Osteoblast (primary cell): ENCODE results near the gene MORN4. TPM values are rescaled to one million over a fixed set of nuclear protein-coding genes. Genes with fewer than 3 reads are reported as not detected.

Experiments used
- DNase-seq: peaks from one replicate; pipeline ENCODE4 v3.0.0; 2011; ENCODE audit warnings: low spot score, mixed read lengths; ENCODE audit not compliant: insufficient read length; ENCODE audit errors: missing footprints
- H2AFZ ChIP-seq: 2 replicates; pipeline ENCODE4 v1.6.0; 2011; ENCODE audit warnings: mild to moderate bottlenecking, low read length
- H3K27ac ChIP-seq: 2 replicates; pipeline ENCODE4 v1.5.1; 2011; ENCODE audit warnings: mild to moderate bottlenecking, low read depth, low read length, moderate library complexity
- H3K27me3 ChIP-seq: 2 replicates; pipeline ENCODE4 v1.6.0; 2012; ENCODE audit warnings: mild to moderate bottlenecking, control low read depth, inconsistent platforms, low read length, moderate library complexity; ENCODE audit not compliant: insufficient read depth
- H3K36me3 ChIP-seq: 2 replicates; pipeline ENCODE4 v1.5.1; 2011; ENCODE audit warnings: mild to moderate bottlenecking, low read length, control low read depth, moderate library complexity; ENCODE audit not compliant: insufficient read depth
- H3K4me1 ChIP-seq: 2 replicates; pipeline ENCODE4 v1.5.1; 2011; ENCODE audit warnings: mild to moderate bottlenecking, low read length, control low read depth, moderate library complexity; ENCODE audit not compliant: insufficient read depth
- H3K4me2 ChIP-seq: 2 replicates; pipeline ENCODE4 v1.6.0; 2011; ENCODE audit warnings: mild to moderate bottlenecking, low read length; ENCODE audit not compliant: insufficient read depth
- H3K4me3 ChIP-seq: fragments of 200-600 bp; sonication (generic); 3 replicates; pipeline ENCODE4 v1.5.1; 2012; ENCODE audit warnings: mild to moderate bottlenecking, low read length, inconsistent platforms; ENCODE audit not compliant: insufficient read depth
- H3K79me2 ChIP-seq: 2 replicates; pipeline ENCODE4 v1.6.0; 2012; ENCODE audit warnings: mild to moderate bottlenecking, low read length, control low read depth, inconsistent platforms; ENCODE audit not compliant: insufficient read depth
- H3K9me3 ChIP-seq: 2 replicates; pipeline ENCODE4 v1.5.1; 2011; ENCODE audit warnings: low read depth, low read length, control low read depth
- H4K20me1 ChIP-seq: 2 replicates; pipeline ENCODE4 v1.6.0; 2012; ENCODE audit warnings: mild to moderate bottlenecking, low read length, control low read depth; ENCODE audit not compliant: insufficient read depth
- total RNA-seq: library from RNA; depleted of rRNA; stranded (reverse); fragments of >200 nt; gene quantifications from 2 replicates; pipeline ENCODE4 v1.2.3, GENCODE V29; 2012
- TF ChIP-seq, protein P1 (sequence below): IDR thresholded peaks from 2 replicates; pipeline ENCODE4 v1.5.1; 2011; ENCODE audit warnings: mild to moderate bottlenecking, low read depth, low read length, moderate library complexity; ENCODE audit errors: extremely low read depth

The MORN4 gene
- total RNA-seq, 1 donor = 4.0 TPM

DNA sequence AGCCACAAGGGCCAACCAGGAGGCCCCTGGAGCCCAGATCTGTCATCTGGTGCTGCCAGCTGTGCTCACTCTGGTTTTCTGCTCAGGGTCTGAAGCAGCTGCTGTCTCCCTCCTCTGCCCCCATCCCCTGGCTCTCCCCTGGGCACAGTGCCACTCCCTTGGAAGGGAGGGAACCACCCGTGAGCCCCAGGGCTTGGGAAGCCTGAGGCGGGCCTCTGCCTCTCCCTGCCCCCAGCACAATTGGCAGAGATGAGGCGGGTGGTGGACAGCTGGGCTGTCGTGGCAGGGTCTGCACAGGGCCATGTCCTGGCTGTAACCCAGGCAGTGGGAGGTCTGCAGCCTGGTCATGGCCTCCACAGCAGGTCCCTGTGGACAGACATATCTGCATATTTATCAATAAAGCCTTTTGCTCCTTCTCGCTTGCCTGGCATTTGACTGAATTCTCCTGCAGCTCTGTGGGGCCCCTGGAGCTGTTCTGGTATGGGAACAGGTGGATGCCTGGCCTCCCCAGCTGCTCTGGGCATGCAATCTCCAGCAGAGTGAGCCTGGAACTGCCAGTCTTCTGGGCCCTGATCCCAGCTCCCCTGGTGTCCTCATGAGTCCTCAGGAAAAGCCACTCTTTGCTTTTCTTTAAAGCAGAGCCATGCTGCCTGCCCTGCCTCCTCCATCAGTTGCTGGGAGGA is 62.4 kb downstream of the MORN4 start:
- TF ChIP-seq, protein P1, sequence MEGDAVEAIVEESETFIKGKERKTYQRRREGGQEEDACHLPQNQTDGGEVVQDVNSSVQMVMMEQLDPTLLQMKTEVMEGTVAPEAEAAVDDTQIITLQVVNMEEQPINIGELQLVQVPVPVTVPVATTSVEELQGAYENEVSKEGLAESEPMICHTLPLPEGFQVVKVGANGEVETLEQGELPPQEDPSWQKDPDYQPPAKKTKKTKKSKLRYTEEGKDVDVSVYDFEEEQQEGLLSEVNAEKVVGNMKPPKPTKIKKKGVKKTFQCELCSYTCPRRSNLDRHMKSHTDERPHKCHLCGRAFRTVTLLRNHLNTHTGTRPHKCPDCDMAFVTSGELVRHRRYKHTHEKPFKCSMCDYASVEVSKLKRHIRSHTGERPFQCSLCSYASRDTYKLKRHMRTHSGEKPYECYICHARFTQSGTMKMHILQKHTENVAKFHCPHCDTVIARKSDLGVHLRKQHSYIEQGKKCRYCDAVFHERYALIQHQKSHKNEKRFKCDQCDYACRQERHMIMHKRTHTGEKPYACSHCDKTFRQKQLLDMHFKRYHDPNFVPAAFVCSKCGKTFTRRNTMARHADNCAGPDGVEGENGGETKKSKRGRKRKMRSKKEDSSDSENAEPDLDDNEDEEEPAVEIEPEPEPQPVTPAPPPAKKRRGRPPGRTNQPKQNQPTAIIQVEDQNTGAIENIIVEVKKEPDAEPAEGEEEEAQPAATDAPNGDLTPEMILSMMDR = no peak
- peaks cover 2% of the 10 kb centered on the region for H3K79me2 ChIP-seq
- H3K9me3 ChIP-seq = no peaks in the 10 kb centered on the region
- no peak for DNase-seq
- H3K4me1 ChIP-seq = peaks cover 20% of the 10 kb centered on the region
- no peak overlapping the region for H3K4me2 ChIP-seq
- H2AFZ ChIP-seq = no peak overlapping the region
- no peak overlapping the region for H3K4me3 ChIP-seq
- no peak overlapping the region for H3K27ac ChIP-seq
- H3K36me3 ChIP-seq = peaks cover 12% of the 10 kb centered on the region
- no peaks in the 10 kb centered on the region for H4K20me1 ChIP-seq
- H3K27me3 ChIP-seq = no peaks in the 10 kb centered on the region

DNA sequence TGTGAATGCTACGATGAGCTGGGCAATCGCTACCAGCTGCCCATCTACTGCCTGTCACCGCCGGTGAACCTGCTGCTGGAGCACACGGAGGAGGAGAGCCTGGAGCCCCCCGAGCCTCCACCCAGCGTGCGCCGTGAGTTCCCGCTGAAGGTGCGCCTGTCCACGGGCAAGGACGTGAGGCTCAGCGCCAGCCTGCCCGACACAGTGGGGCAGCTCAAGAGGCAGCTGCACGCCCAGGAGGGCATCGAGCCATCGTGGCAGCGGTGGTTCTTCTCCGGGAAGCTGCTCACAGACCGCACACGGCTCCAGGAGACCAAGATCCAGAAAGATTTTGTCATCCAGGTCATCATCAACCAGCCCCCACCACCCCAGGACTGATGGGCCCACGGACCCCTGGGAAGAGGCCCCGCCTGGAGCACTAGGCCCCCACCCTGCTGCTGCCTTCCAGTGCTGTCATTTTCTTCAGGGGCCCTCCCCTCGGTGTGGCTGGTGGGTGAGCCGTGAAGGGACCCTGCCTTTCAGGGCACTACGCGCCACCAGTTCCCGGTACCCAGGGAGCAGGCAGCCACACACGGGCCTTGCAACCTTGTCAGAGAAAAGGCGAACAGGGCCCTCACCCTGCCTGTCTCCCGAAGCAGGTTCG is 63.0 kb downstream of the MORN4 start:
- DNase-seq = no peak
- Histone ChIP-seq H3K4me3 (no peak overlapping the region), H3K36me3 (peaks cover 12% of the 10 kb centered on the region), H3K4me1 (peaks cover 20% of the 10 kb centered on the region), H3K27me3 (no peaks in the 10 kb centered on the region), H4K20me1 (no peaks in the 10 kb centered on the region), H3K4me2 (no peak overlapping the region), H2AFZ (no peak overlapping the region), H3K27ac (no peak overlapping the region), H3K9me3 (no peaks in the 10 kb centered on the region), H3K79me2 (peaks cover 2% of the 10 kb centered on the region)
- TF ChIP-seq, protein P1 = no peak

GRCh38 chr10:97567891-97568290 is 65.4 kb downstream of the MORN4 start:
- Histone ChIP-seq H4K20me1 (no peaks in the 10 kb centered on the region), H3K36me3 (peaks cover 12% of the 10 kb centered on the region), H3K27ac (no peak overlapping the region), H3K9me3 (no peaks in the 10 kb centered on the region), H2AFZ (no peak overlapping the region), H3K4me3 (no peak overlapping the region), H3K4me2 (no peak overlapping the region), H3K4me1 (peaks cover 7% of the 10 kb centered on the region), H3K27me3 (no peaks in the 10 kb centered on the region), H3K79me2 (peaks cover 6% of the 10 kb centered on the region)
- TF ChIP-seq, protein P1 = no peak
- DNase-seq = no peak

DNA sequence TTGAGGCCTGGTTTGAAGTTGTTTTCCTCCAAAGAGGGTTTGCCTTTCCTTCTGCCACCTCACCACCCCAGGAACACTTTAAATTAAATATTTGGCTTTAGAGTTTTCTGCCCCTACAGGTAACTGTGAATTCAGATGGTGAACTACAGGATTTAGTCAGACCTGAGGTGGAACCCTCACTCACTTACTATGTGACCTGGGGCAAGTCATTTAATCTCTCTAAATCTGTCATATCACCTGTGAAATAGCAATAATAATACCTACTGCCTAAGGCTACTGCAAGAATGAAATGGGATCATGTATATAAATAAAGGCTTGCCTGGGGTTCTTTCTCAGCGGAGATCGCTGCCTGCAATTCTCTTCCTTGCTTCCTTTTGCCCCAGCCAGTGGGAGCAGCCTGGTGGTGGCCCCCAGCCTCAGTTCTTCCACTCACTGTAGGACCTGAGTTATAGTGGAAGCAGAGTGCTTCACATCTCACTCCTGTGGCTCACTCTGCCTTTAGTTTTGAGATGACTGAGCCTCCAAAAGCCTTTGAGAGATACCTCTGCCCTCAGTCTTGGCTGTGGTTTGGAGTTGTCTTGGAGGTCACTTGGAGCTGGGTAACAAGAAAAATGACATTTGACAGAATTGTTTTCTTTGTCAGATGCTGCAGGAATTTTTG is 66.8 kb downstream of the MORN4 start:
- no peak overlapping the region for H3K4me3 ChIP-seq
- TF ChIP-seq, protein P1 = no peak
- H3K27me3 ChIP-seq = no peaks in the 10 kb centered on the region
- no peak overlapping the region for H3K4me2 ChIP-seq
- H3K27ac ChIP-seq = no peak overlapping the region
- no peak overlapping the region for H2AFZ ChIP-seq
- peaks cover 12% of the 10 kb centered on the region for H3K36me3 ChIP-seq
- H3K4me1 ChIP-seq = no peaks in the 10 kb centered on the region
- H4K20me1 ChIP-seq = no peaks in the 10 kb centered on the region
- H3K79me2 ChIP-seq = peaks cover 8% of the 10 kb centered on the region
- no peaks in the 10 kb centered on the region for H3K9me3 ChIP-seq
- no peak for DNase-seq
